K562 (cell line): Measurements from ENCODE around the gene TNRC6B. TPM values are rescaled to one million over a fixed set of nuclear protein-coding genes. Genes with fewer than 3 reads are reported as not detected.

Experiments
- ARID1B ChIP-seq: fragments of 450-650 bp; IDR thresholded peaks from 2 replicates; pipeline ENCODE4 v1.6.1; 2016; ENCODE audit warnings: antibody characterized with exemption, mild to moderate bottlenecking, inconsistent platforms
- CAMTA2 ChIP-seq: fragments of 250-450 bp; sonication (Bioruptor Pico); conservative IDR thresholded peaks from 2 replicates; pipeline ENCODE4 v1.5.1; 2022
- CGGBP1 ChIP-seq: fragments of 250-450 bp; sonication (Bioruptor Pico); IDR thresholded peaks from 2 replicates; pipeline ENCODE4 v1.9.0; 2021; ENCODE audit warnings: mild to moderate bottlenecking
- CSDE1 ChIP-seq, 2 experiments: fragments of 450-650 bp; IDR thresholded peaks; 2 replicates each; pipeline ENCODE4 v1.6.1; 2016; ENCODE audit warnings: mild to moderate bottlenecking in 1 of 2
- DACH1 ChIP-seq: fragments of 450-650 bp; IDR thresholded peaks from 2 replicates; pipeline ENCODE4 v1.6.1; 2018; ENCODE audit not compliant: partially characterized antibody
- EP400 ChIP-seq: fragments of 450-650 bp; IDR thresholded peaks from 2 replicates; pipeline ENCODE4 v1.6.1; 2017; ENCODE audit warnings: antibody characterized with exemption, mild to moderate bottlenecking, moderate library complexity
- ETS1 ChIP-seq: conservative IDR thresholded peaks from 2 replicates; pipeline ENCODE4 v1.6.1; 2011; ENCODE audit warnings: low read depth, mild to moderate bottlenecking, low read length; ENCODE audit not compliant: control insufficient read depth
- ETV5 ChIP-seq: sonication (generic); formaldehyde crosslinking; IDR thresholded peaks from 2 replicates; pipeline ENCODE4 v1.4.0; 2020; ENCODE audit warnings: low read depth, mild to moderate bottlenecking, missing genetic modification reagents
- FOXA1 ChIP-seq: fragments of 450-650 bp; IDR thresholded peaks from 2 replicates; pipeline ENCODE4 v1.6.1; 2016; ENCODE audit warnings: mild to moderate bottlenecking, borderline replicate concordance
- RBM25 ChIP-seq: fragments of 200-400 bp; formaldehyde crosslinking; IDR thresholded peaks from 2 replicates; pipeline ENCODE4 v1.6.1; 2018; ENCODE audit warnings: low read length, low read depth, moderate library complexity; ENCODE audit not compliant: severe bottlenecking
- RBM34 ChIP-seq: fragments of 200-400 bp; formaldehyde crosslinking; IDR thresholded peaks from 2 replicates; pipeline ENCODE4 v1.6.1; 2018; ENCODE audit warnings: low read length, borderline replicate concordance; ENCODE audit not compliant: insufficient read depth
- RBM39 ChIP-seq: fragments of 200-400 bp; formaldehyde crosslinking; optimal IDR thresholded peaks from 2 replicates; pipeline ENCODE3; 2018; ENCODE audit warnings: low read depth, low read length
- SRSF9 ChIP-seq: fragments of 200-400 bp; formaldehyde crosslinking; IDR thresholded peaks from 2 replicates; pipeline ENCODE4 v1.6.1; 2017; ENCODE audit warnings: low read depth, low read length, borderline replicate concordance
- TAF15 ChIP-seq: fragments of 200-400 bp; formaldehyde crosslinking; IDR thresholded peaks from 2 replicates; pipeline ENCODE4 v1.6.1; 2017; ENCODE audit warnings: mild to moderate bottlenecking, low read depth, low read length, moderate library complexity
- XRCC3 ChIP-seq: fragments of 450-650 bp; IDR thresholded peaks from 2 replicates; pipeline ENCODE4 v1.6.1; 2017; ENCODE audit warnings: mild to moderate bottlenecking, moderate library complexity
- ZNF133 ChIP-seq: fragments of 250-450 bp; sonication (Bioruptor Pico); IDR thresholded peaks from 2 replicates; pipeline ENCODE4 v1.4.0; 2020; ENCODE audit warnings: mild to moderate bottlenecking
- ZNF23 ChIP-seq: fragments of 250-450 bp; sonication (Bioruptor Pico); IDR thresholded peaks from 2 replicates; pipeline ENCODE4 v1.4.0; 2020; ENCODE audit warnings: mild to moderate bottlenecking
- ZNF318 ChIP-seq, 2 experiments: fragments of 450-650 bp; IDR thresholded peaks; 2 replicates each; pipeline ENCODE4 v1.6.1; 2016; ENCODE audit warnings: mild to moderate bottlenecking in 2 of 2, borderline replicate concordance in 1 of 2, low read depth in 1 of 2, moderate library complexity in 1 of 2
- polyA plus RNA-seq, 8 experiments: library from polyadenylated mRNA; depleted of rRNA in 4 of 8; stranded (reverse) in 5 of 8; unstranded in 3 of 8; fragments of >200 nt; fragmentation: Nextera tagmentation in 2 of 8; fragmentation: Illumina TruSeq in 1 of 8; extraction: Ambion mirVana in 2 of 8; extraction: Trizol in 1 of 8; gene quantifications; 2 replicates each; pipeline versions ENCODE4 v1.2.1 to v1.2.3, GENCODE V29; 2011 to 2014; ENCODE audit warnings: inconsistent platforms in 1 of 8, missing spikeins in 1 of 8
- total RNA-seq, 7 experiments: library from RNA; depleted of rRNA in 6 of 7; stranded (reverse); fragments of >200 nt in 6 of 7; fragmentation: Illumina TruSeq in 2 of 7; extraction: Trizol in 2 of 7; gene quantifications; 2 replicates each; pipeline versions ENCODE4 v1.2.1 to v1.2.3, GENCODE V29; 2011 to 2021; ENCODE audit warnings: low replicate concordance in 1 of 7

Gene TNRC6B
- total and polyA plus RNA-seq, 9 of the 15 experiments (the other 6 are each of a cell fraction or from before 2014, with no cell fraction given) = 0.96 to 18.8 (median 10.8) TPM

- TF ChIP-seq ZNF318 (IDR thresholded peaks at IDR 0.05; ENCODE audit: borderline replicate concordance in 1 of 2, low read depth in 1 of 2) = peak in 1 of 2 experiments; percentile 77; a peak in 2 of 4 replicates
- no peak for TF ChIP-seq ETV5 (CRISPR knock-in tag)
- TF ChIP-seq ARID1B = peak; percentile 77
- peak; percentile 45 for TF ChIP-seq EP400
- TF ChIP-seq ETS1 = no peak
- TF ChIP-seq RBM34 = no peak
- no peak for TF ChIP-seq TAF15
- no peak for TF ChIP-seq ZNF133 (CRISPR knock-in tag)
- TF ChIP-seq SRSF9 = no peak
- TF ChIP-seq CGGBP1 (CRISPR knock-in tag) = no peak
- TF ChIP-seq ZNF23 = no peak
- TF ChIP-seq XRCC3 = no peak
- TF ChIP-seq RBM25 = peak; percentile 91
- TF ChIP-seq FOXA1 = no peak
- no peak for TF ChIP-seq DACH1
- no peak for TF ChIP-seq CAMTA2 (CRISPR knock-in tag)
- no peak for TF ChIP-seq CSDE1 (IDR thresholded peaks at IDR 0.05)
- TF ChIP-seq RBM39 = no peak
These were observed 596 bp upstream of the TNRC6B start (continued) for GRCh38 chr22:40176921-40177737.
